GM12878 (cell line): ENCODE data around the gene HMG20B. TPM values are rescaled to one million over a fixed set of nuclear protein-coding genes. Genes with fewer than 3 reads are reported as not detected.
A peak's percentile ranks its signal among the peaks of the same experiment; 100 is the strongest.

Experiments
- ATAC-seq: fragments of 200-7000 bp; cut with Tn5 transposase; 3 replicates; pipeline ENCODE4 v1.9.1; 2020; ENCODE audit warnings: mild to moderate bottlenecking, moderate library complexity
- BruUV-seq: library from RNA; stranded (reverse); fragments of 400-500 nt; replicated peaks from 2 replicates; lab custom pipeline; 2021; lab: Mats Ljungman, UMichigan
- CTCF ChIA-PET: fragments of 300-600 bp; sonication (Branson Sonifier 250); formaldehyde crosslinking; extraction: SDS; loops from one replicate; lab custom pipeline; 2021; ENCODE audit warnings: inconsistent platforms; lab: Yijun Ruan, JAX
- POLR2A ChIA-PET: fragments of 350-600 bp; formaldehyde crosslinking; extraction: SDS; loops from one replicate; lab custom pipeline; 2021; ENCODE audit warnings: inconsistent platforms; lab: Charles Lee
- RAD21 ChIA-PET: fragments of 300-600 bp; sonication (Branson Sonifier 250); formaldehyde crosslinking; loops from one replicate; lab custom pipeline; 2023; ENCODE audit warnings: antibody characterized with exemption; ENCODE audit not compliant: unreplicated experiment; lab: Charles Lee
- SMC1A ChIA-PET: fragments of 300-600 bp; sonication (Branson Sonifier 250); formaldehyde crosslinking; loops from one replicate; lab custom pipeline; 2023; ENCODE audit not compliant: unreplicated experiment, uncharacterized antibody; lab: Charles Lee
- DNase-seq: peaks from one replicate; pipeline ENCODE4 v3.0.0-alpha.2; 2011; ENCODE audit warnings: low read depth, low spot score
- FAIRE-seq: peaks from 3 replicates; lab custom pipeline; 2011; peaks lifted over from hg19 to GRCh38; lab: Jason Lieb, UNC
- H2AFZ ChIP-seq: 2 replicates; pipeline ENCODE4 v1.6.0; 2011; ENCODE audit warnings: low read depth, low read length, control low read depth; ENCODE audit not compliant: control insufficient read depth
- H3K27ac ChIP-seq: 2 replicates; pipeline ENCODE4 v1.5.1; 2011; ENCODE audit warnings: control low read depth; ENCODE audit not compliant: control insufficient read depth, insufficient read depth
- H3K27me3 ChIP-seq, 2 experiments: replicated peaks in 1 of 2; 2 replicates each; pipeline versions ENCODE4 v1.6.0 to v1.6.1; 2011; ENCODE audit warnings: low read length in 1 of 2; ENCODE audit not compliant: control insufficient read depth in 2 of 2, insufficient read depth in 2 of 2
- H3K36me3 ChIP-seq, 2 experiments: 2 replicates each; pipeline ENCODE4 v1.5.1; 2011; ENCODE audit warnings: low read length in 1 of 2; ENCODE audit not compliant: control insufficient read depth in 2 of 2, insufficient read depth in 2 of 2
- H3K4me1 ChIP-seq: 2 replicates; pipeline ENCODE4 v1.6.1; 2011; ENCODE audit warnings: mild to moderate bottlenecking, low read length, moderate library complexity, mixed read lengths; ENCODE audit not compliant: control insufficient read depth, insufficient read depth
- H3K4me2 ChIP-seq: 2 replicates; pipeline ENCODE4 v1.6.0; 2011; ENCODE audit warnings: control low read depth; ENCODE audit not compliant: control insufficient read depth, insufficient read depth
- H3K4me3 ChIP-seq: fragments of 200-600 bp; sonication (generic); 2 replicates; pipeline ENCODE4 v1.5.1; 2016
- H3K79me2 ChIP-seq: 2 replicates; pipeline ENCODE4 v1.6.0; 2011; ENCODE audit warnings: low read length; ENCODE audit not compliant: control insufficient read depth, insufficient read depth
- H3K9ac ChIP-seq: 2 replicates; pipeline ENCODE4 v1.8.0; 2011; ENCODE audit warnings: low read length, control low read depth, mixed read lengths; ENCODE audit not compliant: control insufficient read depth, insufficient read depth
- H3K9me3 ChIP-seq: replicated peaks from 3 replicates; pipeline ENCODE4 v1.5.1; 2011; ENCODE audit warnings: mild to moderate bottlenecking, low read length; ENCODE audit not compliant: control insufficient read depth, insufficient read depth
- H4K20me1 ChIP-seq: 2 replicates; pipeline ENCODE4 v1.6.0; 2011; ENCODE audit not compliant: control insufficient read depth, insufficient read depth
- BCL11A ChIP-seq: IDR thresholded peaks from 2 replicates; pipeline ENCODE4 v1.6.1; 2011; ENCODE audit warnings: low read depth, low read length
- IKZF2 ChIP-seq, 2 experiments: fragments of 450-650 bp; IDR thresholded peaks; 2 replicates each; pipeline ENCODE4 v1.6.1; 2017; ENCODE audit warnings: mild to moderate bottlenecking in 2 of 2, moderate library complexity in 2 of 2
- JUND ChIP-seq: IDR thresholded peaks from 2 replicates; pipeline ENCODE4 v1.6.1; 2012; ENCODE audit warnings: low read depth, mild to moderate bottlenecking, low read length, improper control_type of control experiment, moderate library complexity
- NR2C1 ChIP-seq: fragments of 450-650 bp; IDR thresholded peaks from 2 replicates; pipeline ENCODE4 v1.6.1; 2017; ENCODE audit warnings: antibody characterized with exemption, mild to moderate bottlenecking, moderate library complexity
- RAD21 ChIP-seq: IDR thresholded peaks from 2 replicates; pipeline ENCODE4 v1.6.1; 2011; ENCODE audit warnings: mild to moderate bottlenecking, low read depth, low read length, moderate library complexity; ENCODE audit not compliant: insufficient read depth
- TARDBP ChIP-seq: IDR thresholded peaks from 2 replicates; pipeline ENCODE4 v1.6.1; 2016; ENCODE audit warnings: borderline replicate concordance
- ZBTB40 ChIP-seq: fragments of 450-650 bp; IDR thresholded peaks from 2 replicates; pipeline ENCODE4 v1.6.1; 2016; ENCODE audit warnings: mild to moderate bottlenecking, moderate library complexity, borderline replicate concordance
- ZNF274 ChIP-seq: IDR thresholded peaks from one replicate; pipeline ENCODE4 v1.8.0; 2011; ENCODE audit not compliant: insufficient read length, insufficient read depth
- ZNF384 ChIP-seq: IDR thresholded peaks from 2 replicates; pipeline ENCODE4 v1.6.1; 2012; ENCODE audit warnings: low read depth, mild to moderate bottlenecking, low read length, improper control_type of control experiment, borderline replicate concordance
- ZNF622 ChIP-seq: fragments of 450-650 bp; IDR thresholded peaks from 2 replicates; pipeline ENCODE4 v1.6.1; 2017; ENCODE audit warnings: mild to moderate bottlenecking, inconsistent platforms
- WGBS: methylation state at CpG from one replicate; pipeline ENCODE4 v1.1.6; 2016; ENCODE audit warnings: low lambda C conversion rate; ENCODE audit not compliant: insufficient replicate concordance, insufficient coverage; ENCODE audit errors: missing lambda C conversion rate; 5-methylcytosine and 5-hydroxymethylcytosine counted together
- in situ Hi-C: fragments of 300-500 bp; cut with MboI; formaldehyde crosslinking; loops from 9 replicates; pipeline ENCODE4 v1.14.3; 2018; ENCODE audit warnings: mixed read lengths
- intact Hi-C: fragments of 100-400 bp; cut with micrococcal nuclease; formaldehyde crosslinking; loops from one replicate; pipeline ENCODE4 v1.14.2; 2022; ENCODE audit not compliant: unreplicated experiment
- polyA plus RNA-seq, 11 experiments: library from polyadenylated mRNA; depleted of rRNA in 4 of 11; unstranded in 6 of 11; stranded (reverse) in 5 of 11; fragments of >200 nt; fragmentation: Nextera tagmentation in 4 of 11; fragmentation: Illumina TruSeq in 1 of 11; extraction: Ambion mirVana in 4 of 11; extraction: Trizol in 1 of 11; gene quantifications; 1 replicate in 1 of 11; 2 replicates in 10 of 11; pipeline versions ENCODE4 v1.2.1 to v1.2.3, GENCODE V29; 2011 to 2016; ENCODE audit warnings: inconsistent platforms in 2 of 11, missing spikeins in 2 of 11, low read depth in 1 of 11
- total RNA-seq, 4 experiments: library from RNA; depleted of rRNA in 3 of 4; stranded (reverse); fragments of >200 nt in 3 of 4; fragmentation: Illumina TruSeq in 1 of 4; extraction: Trizol in 1 of 4; gene quantifications; 2 replicates each; pipeline versions ENCODE4 v1.2.1 to v1.2.3, GENCODE V29; 2013 to 2021
- TF ChIP-seq, protein P1 (sequence below): fragments of 450-650 bp; IDR thresholded peaks from 2 replicates; pipeline ENCODE4 v1.6.1; 2017; ENCODE audit warnings: mild to moderate bottlenecking, moderate library complexity

The HMG20B gene
- total and polyA plus RNA-seq, 10 of the 15 experiments (the other 5 are each of a cell fraction or from before 2014, with no cell fraction given) = 0.37 to 92.7 (median 47.0) TPM

DNA sequence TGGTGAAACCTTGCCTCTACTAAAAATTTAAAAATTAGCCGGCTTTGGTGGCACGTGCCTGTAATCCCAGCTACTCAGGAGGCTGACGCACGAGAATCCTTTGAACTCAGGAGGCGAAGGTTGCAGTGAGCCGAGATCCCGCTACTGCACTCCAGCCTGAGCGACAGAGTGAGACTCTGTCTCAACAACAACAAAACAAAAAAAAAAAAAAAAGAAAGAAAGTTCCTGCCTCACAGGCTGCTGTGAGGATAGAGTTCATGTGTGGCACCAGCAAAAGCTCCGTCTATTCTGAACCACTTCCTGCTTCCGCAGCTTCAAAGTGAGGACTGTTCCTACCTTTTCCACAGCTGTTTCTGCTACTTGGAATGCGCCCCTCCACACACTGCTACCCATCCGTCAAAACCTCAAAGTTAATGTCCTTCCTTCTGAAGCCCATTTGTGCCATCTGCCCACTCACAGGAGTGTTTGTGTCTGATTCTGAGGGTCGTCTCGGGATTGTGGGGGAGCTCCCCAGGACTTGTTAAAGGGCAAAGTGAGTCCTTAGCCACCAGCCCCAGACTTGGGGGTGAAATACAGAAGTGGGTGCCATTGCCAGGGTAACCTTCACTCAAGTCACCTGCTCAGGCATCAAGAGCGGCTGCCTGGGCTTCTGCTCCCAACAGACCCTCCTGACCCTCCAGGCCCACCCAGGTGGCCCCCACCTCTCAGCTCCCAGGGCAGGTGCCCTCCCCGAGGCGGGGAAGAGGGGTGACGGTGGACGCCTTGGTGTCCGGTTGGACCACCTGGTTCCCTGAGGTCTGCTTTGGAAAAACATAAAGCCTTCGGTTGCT is 18.3 kb upstream of the HMG20B start:
- in situ Hi-C loops = no loop called here
- no peaks in the 10 kb centered on the region for H3K27me3 ChIP-seq
- peak overlapping the region; percentile 35 for H2AFZ ChIP-seq
- BruUV-seq = TSS peak; percentile 80
- H3K9ac ChIP-seq = peak overlapping the region; percentile 1
- peaks cover 0 to 2% of the 10 kb centered on the region in 2 experiments; a peak in 2 of 4 replicates for H3K36me3 ChIP-seq
- CTCF ChIA-PET = interaction anchor here (1.1 to 3.4 kb wide), 5 partner anchors 9 to 145 kb away, joined by 3 to 20 read pairs (median 6); partner anchors contain the start of gene PIP5K1C
- SMC1A ChIA-PET = interaction anchor here (0.6 kb wide), 1 partner anchor 49 kb away, joined by 3 read pairs; no protein-coding TSS in a partner anchor
- peak overlapping the region; percentile 28 for H3K27ac ChIP-seq
- ATAC-seq (no peak), DNase-seq (no peak), FAIRE-seq (no peak)
- H3K9me3 ChIP-seq = no peaks in the 10 kb centered on the region
- peak overlapping the region; percentile 94 for H3K4me3 ChIP-seq
- H3K4me1 ChIP-seq = peaks cover 28% of the 10 kb centered on the region
- no peaks in the 10 kb centered on the region for H4K20me1 ChIP-seq
- intact Hi-C loops = loop anchor here (5.0 kb wide), 1 partner anchor 73 kb away; the partner anchor contains the start of gene CACTIN
- peak overlapping the region; percentile 75 for H3K4me2 ChIP-seq
- RAD21 ChIA-PET = interaction anchor here (1.0 to 1.2 kb wide), 3 partner anchors 29 to 208 kb away, joined by 3 to 5 read pairs (median 4); partner anchors contain the start of gene MRPL54
- 71% methylated on average over 20 of the region's 21 CpGs for WGBS
- POLR2A ChIA-PET = interaction anchor here (0.6 to 1.3 kb wide), 10 partner anchors 10 to 1143 kb away, joined by 3 to 6 read pairs (median 4); partner anchors contain the start of gene MRPL54
- H3K79me2 ChIP-seq = peaks cover 37% of the 10 kb centered on the region
- TF ChIP-seq ZNF384 (peak; percentile 60; the same call in 1 of the 2 replicates), NR2C1 (0 out of 2 replicates have a peak, but pooled peaks have one; percentile 11), ZNF274 (no peak), JUND (no peak), IKZF2 (IDR thresholded peaks at IDR 0.05) (peak in 1 of 2 experiments; percentile 46; a peak in 1 of 4 replicates), TARDBP (no peak), ZBTB40 (peak; percentile 87), ZNF622 (no peak), BCL11A (no peak), RAD21 (no peak)
- TF ChIP-seq, protein P1, sequence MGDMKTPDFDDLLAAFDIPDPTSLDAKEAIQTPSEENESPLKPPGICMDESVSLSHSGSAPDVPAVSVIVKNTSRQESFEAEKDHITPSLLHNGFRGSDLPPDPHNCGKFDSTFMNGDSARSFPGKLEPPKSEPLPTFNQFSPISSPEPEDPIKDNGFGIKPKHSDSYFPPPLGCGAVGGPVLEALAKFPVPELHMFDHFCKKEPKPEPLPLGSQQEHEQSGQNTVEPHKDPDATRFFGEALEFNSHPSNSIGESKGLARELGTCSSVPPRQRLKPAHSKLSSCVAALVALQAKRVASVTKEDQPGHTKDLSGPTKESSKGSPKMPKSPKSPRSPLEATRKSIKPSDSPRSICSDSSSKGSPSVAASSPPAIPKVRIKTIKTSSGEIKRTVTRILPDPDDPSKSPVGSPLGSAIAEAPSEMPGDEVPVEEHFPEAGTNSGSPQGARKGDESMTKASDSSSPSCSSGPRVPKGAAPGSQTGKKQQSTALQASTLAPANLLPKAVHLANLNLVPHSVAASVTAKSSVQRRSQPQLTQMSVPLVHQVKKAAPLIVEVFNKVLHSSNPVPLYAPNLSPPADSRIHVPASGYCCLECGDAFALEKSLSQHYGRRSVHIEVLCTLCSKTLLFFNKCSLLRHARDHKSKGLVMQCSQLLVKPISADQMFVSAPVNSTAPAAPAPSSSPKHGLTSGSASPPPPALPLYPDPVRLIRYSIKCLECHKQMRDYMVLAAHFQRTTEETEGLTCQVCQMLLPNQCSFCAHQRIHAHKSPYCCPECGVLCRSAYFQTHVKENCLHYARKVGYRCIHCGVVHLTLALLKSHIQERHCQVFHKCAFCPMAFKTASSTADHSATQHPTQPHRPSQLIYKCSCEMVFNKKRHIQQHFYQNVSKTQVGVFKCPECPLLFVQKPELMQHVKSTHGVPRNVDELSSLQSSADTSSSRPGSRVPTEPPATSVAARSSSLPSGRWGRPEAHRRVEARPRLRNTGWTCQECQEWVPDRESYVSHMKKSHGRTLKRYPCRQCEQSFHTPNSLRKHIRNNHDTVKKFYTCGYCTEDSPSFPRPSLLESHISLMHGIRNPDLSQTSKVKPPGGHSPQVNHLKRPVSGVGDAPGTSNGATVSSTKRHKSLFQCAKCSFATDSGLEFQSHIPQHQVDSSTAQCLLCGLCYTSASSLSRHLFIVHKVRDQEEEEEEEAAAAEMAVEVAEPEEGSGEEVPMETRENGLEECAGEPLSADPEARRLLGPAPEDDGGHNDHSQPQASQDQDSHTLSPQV = no peak
